DMS53 (cell line): ENCODE results near the gene CCDC134.

Experiments used
- DNase-seq: peaks from one replicate; lab custom pipeline; 2025; lab: John Stamatoyannopoulos, UW

CCDC134 gene

DNA sequence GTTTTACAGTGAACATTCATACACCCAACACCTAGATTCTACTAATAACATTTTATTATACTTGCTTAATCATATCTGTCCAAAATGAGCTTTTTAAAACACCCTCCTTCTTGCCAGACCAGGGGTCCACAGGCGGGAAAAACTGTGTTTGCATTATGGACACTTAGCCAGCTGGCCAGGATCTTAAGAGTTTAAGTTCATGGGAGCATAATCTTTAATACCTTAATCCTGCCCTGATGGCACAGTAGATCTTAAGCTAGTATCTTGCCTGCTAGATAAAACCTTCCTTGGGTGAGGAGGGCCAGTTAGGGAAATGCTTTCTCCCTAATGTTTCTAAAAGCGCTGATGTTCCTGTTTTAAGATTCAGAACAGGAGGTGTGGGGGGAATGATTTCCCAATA is 13.1 kb upstream of the CCDC134 start:
- no peak for DNase-seq

DNA sequence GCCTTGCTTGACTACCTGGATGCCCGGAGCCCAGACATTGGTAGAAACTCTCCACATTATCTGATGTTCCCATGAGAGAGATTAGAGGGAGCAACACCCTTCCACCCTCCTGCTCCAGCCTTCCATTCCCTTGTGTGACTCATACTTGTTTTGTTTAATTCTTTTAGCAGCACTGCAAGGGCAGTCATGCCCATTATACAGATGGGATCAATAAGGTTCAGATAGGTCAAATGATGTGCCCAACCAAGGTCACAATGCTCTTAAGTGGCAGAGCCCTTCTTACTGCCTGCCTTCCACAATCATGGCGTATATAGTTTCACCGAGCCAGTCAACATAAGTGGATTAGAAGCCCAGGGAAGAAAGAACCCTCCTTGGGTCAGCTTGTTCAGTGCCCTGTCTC is 6.6 kb upstream of the CCDC134 start:
- DNase-seq: no peak

DNA sequence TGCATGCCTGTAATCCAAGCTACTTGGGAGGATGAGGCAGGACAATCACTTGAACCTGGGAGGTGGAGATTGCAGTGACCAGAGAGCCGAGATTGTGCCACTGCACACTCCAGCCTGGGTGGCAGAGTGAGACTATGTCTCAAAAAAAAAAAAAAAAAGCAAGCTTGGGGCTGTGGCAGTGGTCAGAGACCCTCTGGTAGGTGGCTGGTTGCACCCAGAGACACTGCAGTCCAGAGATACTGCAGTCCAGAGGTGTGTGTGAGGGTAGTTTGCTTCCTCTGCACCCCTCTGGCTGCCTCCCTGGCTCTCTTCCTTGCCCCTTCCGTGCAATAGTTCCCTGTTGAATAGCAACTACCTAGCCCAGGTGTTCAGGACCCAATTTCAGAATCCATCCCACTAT is 1.7 kb upstream of the CCDC134 start:
- DNase-seq: no peak

DNA sequence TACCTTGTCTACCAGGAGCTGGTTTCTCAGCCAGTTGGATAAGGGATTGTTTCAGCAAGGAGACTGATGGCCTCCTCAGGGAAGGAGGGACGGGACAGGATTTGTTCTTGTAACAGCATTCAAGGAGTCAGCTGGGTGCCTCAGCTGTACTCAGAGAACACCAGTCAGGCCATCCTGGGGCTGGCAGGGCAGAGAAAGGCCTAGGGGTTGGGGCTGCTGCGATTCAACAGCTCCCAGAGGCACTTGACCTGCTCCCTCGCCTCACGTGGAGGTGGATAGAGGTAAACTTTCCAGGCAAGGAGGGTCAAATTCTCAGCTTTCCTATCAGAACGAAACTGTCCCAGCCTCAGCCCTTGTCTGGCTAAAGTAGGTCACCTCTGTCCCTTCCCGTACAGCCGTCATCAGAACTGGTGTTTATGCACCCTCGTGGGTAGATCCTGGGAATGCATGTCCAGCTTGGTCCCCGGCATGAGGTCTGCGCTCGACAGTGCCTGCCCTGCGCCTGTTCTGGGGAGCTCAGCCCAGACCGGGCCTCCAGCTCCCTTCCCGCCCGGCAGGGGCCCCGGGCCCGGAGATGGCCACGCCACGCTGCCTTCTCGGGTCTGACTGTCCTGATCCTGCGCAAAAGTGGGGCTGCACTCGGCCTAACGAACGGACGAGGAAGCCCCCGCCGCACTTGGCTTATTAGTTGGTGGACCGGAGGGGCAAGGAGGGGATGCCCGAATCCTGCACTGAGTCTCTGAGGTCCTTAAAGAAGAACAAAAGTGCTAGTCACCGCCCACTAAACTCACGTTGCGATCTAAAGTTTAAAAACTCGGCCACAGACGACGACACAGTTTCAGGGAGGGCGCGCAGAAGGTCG is 762 bp upstream of the CCDC134 start:
- peak; percentile 59 for DNase-seq

DNA sequence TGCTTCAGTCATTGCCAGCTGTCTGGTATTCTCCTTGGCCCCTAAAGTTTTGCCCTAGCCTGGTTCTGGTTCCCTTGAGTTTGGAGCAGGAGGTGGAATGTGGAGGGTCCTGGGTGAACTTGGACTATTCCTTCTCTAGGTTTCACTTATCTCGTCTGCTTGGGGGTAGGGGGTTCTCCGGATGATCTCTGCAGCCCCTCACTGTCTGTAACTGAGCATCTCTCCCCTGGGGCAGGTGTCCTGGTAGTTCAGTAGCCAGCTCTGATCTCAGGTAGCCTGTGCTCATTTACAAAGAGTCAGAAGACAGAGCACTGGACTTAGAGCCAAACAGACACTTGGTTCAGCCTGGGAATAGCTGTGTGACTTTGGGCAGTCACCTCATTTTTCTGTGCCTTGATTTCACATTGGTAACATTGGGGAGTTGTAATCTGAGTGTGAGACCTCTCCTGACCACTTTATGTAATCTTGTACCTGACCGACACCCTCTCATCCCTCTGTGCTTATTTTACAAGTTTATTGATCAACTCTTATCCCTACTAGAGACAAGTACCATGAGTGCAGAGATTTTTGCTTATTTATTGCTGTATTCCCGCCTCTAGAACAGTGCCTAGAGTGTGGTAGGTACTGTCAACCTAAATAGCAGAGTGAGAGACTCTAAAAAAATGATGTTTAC is 804 bp downstream of the CCDC134 start:
- no peak for DNase-seq

DNA sequence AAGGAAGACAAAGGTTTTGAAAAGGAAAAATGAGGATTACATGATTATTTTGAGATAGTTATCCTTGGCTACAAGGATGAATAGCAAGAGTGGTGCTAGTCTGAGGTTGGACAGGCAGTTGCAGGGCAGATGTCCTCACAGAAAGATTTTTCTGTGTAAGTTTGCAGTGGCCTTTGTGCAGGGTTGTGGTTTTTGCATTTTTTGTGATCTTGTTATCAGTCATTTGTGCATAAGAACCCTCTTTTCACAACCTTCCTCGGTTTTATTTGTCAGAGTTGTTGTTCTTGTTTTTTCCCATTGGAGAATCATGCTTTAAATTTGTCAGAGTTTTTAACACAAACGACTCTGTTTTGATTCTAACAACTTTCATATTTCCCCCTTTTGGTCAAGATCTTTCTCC is 1.4 kb downstream of the CCDC134 start:
- no peak for DNase-seq

DNA sequence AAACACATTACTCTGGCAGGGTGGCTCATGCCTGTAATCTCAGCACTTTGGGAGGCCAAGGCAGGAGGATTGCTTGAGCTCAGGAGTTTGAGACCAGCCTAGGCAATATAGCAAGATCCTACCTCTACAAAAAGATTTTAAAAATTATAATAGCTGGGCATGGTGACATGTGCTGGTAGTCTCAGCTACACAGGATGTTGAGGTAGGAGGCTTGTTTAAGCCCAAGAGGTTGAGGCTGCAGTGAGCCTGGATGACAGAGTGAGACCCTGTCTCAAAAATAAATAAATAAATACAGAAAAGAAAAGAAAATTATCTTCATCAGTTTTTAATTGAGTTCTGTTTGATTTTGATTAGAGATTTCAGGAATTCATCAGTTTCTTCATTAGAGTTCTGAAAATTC is 5.2 kb downstream of the CCDC134 start:
- DNase-seq: no peak

DNA sequence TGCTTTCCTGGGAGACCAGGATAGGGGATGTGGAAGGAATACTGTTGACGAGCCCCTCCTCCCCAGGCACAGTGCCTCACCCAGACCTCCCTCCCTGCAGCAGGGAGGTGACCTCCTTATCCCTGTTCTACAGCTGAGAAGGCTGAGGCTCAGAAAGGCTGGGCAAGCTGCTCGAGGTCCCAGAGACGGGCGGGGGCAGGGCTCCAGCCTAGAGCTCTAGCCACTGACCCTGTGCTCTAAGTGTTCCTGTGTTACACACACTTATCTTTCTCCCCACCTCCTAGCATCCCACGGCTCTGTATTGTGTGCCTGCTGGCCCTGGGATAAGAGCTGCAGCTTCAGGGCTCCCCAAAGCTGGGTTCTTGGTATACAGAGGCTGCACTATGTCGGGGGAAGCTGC is 7.9 kb downstream of the CCDC134 start:
- no peak for DNase-seq

DNA sequence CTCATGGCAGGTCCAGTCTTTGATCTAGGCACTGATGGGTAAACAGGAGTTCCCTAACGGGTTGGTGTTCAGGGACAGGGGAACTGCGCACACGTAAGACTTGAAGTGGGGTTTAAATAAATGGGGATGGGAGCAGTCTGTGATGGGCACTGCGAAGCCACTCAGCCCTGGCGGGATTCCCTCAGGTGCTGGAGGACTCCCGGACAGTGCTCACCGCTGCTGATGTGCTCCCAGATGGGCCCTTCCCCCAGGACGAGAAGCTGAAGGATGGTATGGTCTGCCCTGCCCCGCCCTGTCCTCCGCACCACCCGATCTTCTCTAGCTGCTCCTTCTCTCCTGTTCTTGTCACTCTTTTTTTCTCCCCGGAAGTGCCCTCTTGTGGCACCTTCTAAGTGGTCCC is 9.5 kb downstream of the CCDC134 start:
- no peak for DNase-seq

DNA sequence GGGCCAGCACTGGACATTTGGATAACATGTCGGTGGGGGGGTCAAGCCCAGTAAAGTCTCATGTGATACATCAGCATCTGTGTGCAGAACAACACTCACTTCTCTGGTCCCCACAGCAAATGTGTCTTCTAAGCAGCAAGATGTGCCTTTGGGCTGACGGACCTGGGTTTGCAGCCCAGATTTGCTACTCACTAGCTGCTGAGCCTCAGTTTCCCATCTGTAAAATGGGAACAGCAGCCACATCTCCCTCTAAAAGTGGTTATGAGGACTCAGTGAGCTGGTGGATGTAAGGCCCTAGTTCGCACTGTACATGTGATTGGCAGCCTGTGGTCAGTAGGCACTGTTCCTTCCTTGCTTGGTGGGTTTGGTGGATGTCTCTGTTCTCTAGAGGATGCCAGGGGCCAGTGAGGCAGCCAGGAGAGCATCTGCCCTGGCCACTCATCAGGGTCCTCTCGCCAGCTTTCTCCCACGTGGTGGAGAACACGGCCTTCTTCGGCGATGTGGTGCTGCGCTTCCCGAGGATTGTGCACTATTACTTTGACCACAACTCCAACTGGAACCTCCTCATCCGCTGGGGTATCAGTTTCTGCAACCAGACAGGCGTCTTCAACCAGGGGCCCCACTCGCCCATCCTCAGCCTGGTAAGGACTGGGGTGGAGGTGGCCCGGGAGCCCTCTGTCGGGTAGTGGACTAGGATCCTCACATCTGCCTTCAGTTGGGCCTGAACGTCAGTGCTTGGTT is 12.5 kb downstream of the CCDC134 start:
- no peak for DNase-seq

DNA sequence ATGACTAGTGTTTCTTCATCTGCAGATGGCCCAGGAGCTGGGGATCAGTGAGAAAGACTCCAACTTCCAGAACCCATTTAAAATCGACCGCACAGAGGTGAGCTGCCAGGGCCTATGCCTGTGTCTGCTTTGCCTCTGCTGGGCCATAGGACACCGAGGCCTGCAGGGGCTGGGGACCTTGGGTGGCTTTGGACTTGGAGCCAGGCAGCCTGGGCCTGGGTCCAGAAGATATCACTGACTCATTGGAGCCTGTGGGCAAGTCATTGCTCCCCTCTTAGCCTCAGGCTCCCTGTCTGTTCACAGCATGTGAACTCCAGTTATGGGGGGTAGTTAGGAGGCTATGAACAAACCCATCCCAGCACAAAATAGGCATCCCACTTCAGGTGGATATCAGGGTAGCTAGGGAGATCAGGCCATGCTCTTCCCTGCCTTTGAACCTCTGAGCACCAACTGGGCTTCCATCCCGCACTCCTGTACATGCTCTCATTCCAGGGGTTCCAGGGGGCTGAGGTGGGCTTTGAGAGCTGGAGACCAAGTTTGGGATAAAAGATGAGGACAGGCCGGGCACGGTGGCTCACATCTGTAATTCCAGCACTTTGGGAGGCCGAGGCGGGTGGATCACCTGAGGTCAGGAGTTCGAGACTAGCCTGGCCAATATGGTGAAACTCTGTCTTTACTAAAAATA is 13.4 kb downstream of the CCDC134 start:
- DNase-seq: no peak

DNA sequence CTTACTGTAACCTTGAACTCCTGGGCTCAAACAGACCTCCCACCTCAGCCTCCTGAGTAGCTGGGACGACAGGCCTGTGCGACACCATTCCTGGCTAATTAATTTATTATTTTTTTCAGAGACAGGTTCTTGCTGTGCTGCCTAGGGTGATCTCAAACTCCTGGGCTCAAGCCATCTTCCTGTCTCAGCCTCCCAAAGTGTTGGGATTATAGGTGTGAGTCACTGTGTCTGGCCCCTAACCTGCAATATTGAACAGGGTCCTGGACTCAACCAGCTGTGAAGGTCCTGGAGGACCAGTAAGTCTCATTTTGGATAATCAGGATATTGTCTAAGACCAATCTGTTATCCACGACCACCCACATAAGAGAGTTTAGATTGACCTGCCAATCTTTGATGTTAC is 15.2 kb downstream of the CCDC134 start:
- no peak for DNase-seq

DNA sequence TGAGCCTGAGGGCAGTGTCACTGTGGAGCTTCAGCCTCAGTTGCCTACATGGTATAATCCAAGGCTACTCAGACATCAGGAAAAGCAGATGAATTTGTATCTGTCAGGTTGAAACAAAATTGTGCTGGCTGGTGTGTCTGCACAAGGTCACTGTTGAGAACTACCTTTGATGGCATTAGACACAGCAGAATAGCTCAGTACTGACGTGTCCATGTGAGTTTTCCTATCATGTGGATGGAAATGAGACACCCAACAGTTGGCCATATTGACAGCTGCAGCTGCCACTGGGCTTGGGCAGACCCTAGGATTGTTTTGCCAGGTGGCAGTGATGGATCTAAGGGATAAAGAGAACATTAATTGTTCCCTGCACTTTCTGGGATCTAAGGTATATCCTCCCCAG is 15.8 kb downstream of the CCDC134 start:
- no peak for DNase-seq

DNA sequence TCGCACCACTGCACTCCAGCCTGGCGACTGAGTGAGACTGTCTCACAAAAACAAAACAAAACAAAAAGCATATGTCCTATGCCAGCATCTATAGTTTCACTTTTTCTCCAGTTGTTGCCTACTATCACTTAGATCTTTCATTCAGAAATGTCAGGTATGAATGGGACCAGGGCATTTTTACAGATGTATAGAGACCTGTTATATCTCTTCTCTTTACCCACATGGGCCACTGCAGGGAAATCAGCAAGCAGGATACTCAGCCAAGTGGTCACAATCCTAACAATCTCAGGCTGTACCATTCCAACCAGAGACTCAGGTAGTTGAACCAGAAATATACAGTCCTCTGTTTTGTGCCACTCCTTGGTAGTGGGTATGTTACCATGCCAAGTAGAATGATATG is 16.4 kb downstream of the CCDC134 start:
- DNase-seq: no peak

DNA sequence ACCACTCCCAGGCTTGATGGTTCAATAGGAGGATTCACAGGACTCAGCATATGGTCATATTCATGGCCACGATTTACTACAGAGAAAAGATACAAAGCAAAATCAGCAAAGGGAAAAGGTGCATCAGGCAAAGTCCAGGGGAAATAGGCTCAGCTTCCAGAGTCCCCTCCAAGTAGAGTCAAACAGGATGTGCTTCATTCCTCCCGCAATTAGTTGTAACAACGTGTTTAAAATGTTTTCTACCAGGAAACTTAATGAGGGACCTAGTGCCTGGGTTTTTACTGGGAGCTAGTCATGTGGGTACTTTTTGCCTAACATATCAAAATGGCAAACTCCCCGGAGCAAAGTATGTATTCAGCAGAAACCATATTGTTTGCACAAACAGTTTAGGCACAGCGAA is 17.5 kb downstream of the CCDC134 start:
- DNase-seq: no peak

DNA sequence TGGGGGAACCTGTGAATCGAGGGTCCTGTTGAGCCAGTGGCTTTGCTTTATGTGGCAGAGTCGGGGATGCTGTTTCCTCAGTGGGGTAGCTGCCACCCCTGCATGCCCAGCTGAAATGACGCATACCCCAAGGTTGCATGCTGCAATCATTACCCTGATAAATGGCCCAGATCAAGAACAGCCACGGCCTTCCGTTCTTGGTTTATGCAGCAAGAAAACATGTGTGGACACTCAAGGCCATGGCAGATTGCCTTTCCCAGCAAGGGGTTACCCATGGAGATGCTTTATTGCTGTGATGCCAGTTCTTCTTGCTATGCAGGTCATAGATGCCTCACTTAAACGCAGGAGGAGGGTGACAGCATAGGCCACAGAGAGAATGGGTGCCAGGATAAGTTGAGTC is 18.1 kb downstream of the CCDC134 start:
- DNase-seq: no peak

DNA sequence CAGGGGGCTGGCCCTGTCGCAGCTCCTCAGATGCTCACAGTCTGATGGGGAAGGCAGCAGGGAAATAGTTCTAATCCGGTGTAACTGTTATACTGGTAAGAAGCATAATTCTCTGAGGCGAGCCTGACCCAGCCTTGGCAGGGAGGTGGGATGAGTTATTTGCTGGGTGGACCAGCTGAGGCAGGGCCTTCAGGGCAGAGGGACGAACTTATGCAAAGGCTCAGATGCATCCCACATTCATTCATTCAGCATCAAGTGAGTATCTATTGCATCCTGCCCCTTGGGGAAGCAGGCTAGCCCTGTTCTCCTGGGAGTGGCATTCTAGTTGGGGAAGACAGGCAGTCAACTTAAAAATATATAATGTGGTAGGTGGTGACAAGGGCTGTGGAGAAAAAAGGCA is 18.8 kb downstream of the CCDC134 start:
- no peak for DNase-seq

DNA sequence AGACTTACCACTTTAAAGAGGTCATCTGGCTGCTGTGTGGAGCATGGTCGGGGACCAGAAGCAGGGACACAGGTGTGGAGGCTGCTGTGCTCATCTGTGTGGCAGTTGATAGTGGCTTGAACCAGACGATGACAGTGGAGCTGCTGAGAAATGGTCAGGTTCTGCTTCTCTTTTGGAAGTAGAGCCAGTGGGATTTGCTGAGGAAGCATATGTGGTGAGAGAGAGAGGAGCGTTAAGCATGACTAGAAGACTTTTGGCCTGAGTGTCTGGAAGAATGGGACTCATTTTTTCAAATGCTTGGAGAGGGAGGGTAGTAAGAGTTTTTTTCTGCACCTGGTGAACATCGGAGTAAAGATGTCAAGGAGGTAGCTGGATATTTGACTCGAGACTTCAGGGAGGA is 20.0 kb downstream of the CCDC134 start:
- DNase-seq: no peak

DNA sequence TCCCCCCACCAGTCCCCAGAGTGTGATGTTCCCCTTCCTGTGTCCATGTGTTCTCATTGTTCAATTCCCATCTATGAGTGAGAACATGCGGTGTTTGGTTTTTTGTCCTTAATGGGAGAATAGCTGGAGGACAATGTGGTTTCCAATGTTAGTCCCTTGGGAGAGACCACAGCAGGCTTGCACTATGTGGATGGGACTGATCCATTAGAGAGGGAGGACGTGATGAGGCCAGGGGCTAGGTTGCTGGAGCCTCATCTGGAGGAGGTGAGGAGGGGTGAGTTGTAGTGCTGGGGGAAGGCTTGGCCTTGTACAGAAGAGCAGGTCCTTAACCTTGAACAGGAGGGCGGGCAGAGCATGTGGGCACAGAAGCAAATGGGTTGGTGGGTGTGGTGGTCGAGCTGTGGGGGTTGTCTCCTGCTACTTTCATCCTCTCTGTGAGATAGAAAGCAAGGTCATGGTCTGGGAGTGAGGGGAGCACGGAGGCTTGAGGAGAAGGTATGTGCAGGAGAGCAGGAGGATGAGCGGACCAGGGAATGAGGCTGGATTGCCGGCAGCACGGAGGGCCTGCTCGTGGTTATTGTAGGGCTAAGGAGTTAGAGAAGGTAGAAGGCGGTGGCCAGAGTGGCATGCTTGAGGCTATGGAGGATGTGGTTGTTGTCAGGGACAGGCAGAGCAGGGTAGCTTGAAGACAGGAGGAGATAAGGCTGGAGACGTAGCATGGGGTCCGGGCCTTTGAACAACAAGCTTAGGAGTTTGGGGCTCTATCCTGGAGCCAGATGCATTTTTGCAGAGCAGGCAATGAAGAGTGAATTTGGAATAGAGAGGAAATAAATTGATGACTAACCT is 21.2 kb downstream of the CCDC134 start:
- DNase-seq: no peak

DNA sequence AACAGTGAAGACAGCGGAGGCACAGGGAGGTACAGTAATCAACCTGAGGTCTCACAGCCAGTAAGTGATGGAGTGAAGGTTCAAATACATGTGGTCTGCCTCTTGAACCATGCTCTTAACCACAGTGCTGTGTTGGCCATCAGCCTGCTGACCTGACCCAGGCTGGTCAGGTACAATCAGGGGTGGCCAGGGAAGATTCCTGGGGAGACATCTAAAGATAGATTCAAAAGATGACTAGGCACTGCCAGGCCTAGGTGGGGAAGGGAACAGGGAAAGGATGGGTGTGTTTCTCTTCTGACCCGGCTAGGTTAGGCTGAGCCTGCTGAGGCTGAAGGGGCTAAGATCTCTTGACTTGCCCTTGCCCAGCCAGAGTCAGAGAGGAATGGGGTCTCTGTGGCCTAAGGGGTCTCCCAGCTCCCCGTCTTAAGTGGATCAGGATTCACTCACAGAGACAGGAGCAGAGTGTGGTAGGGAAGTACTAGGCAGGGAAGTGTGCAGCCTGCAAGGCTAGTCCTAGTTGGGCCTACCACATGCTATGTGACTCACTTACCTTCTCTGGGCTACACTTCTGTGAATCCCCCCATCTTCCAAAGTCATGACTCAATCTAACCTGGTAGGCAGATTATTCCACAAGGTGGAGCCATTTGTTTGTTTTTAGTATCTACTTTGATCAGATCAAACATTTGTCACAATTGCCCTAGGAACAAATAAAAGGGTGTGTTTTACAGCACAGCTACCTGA is 22.0 kb downstream of the CCDC134 start:
- peak; percentile 75 for DNase-seq

DNA sequence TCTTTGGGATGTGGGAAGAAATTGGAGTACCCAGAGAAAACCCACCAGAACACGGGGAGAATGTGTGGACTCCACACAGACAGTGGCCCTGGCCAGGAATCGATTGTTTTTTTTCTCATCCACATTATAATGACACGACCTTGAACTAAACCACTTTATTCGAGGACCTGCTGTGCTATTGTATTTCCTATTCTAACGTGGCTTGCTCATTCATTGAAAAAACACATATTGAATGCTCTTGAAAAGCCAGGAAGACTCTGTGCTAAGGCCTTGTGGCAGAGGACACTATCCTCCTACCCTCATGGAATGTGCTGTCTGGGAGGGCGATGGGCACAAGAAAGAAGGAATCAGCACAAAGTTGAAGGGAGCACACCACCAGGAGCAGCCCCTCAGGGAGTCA is 23.3 kb downstream of the CCDC134 start:
- no peak for DNase-seq
